Gastroesophageal sphincter (tissue), 3 donors: Measurements from ENCODE around the gene TCF7L2.

ENCODE experiments used
- CTCF ChIP-seq, 4 experiments: fragments of 200-600 bp in 2 of 4; fragments of 450-650 bp in 2 of 4; sonication (generic) in 1 of 4; IDR thresholded peaks; one replicate each; pipeline ENCODE4 v1.5.1; 2017 to 2019; ENCODE audit warnings: antibody characterized with exemption in 4 of 4, mild to moderate bottlenecking in 2 of 4, moderate library complexity in 2 of 4
- EP300 ChIP-seq: sonication (generic); formaldehyde crosslinking; IDR thresholded peaks from one replicate; pipeline ENCODE4 v1.6.1; 2017; ENCODE audit warnings: antibody characterized with exemption, mild to moderate bottlenecking

- TF ChIP-seq CTCF (IDR thresholded peaks at IDR 0.05), result no peak
- no peak for TF ChIP-seq EP300
These were observed 198.9 kb downstream of the TCF7L2 start for GRCh38 chr10:113148901-113149300.
